Transverse colon (tissue), 4 donors: Measurements from ENCODE around the gene TNK2.

ENCODE experiments used
- CTCF ChIP-seq, 5 experiments: fragments of 200-600 bp in 3 of 5; fragments of 450-650 bp in 2 of 5; sonication (generic) in 3 of 5; IDR thresholded peaks; 1 replicate in 2 of 5; 2 replicates in 3 of 5; pipeline ENCODE4 v1.5.1; 2016 to 2017; ENCODE audit warnings: antibody characterized with exemption in 5 of 5, inconsistent platforms in 3 of 5, mild to moderate bottlenecking in 2 of 5, moderate library complexity in 1 of 5
- POLR2A ChIP-seq: fragments of 450-650 bp; IDR thresholded peaks from one replicate; pipeline ENCODE4 v1.6.1; 2016; ENCODE audit warnings: antibody characterized with exemption, mild to moderate bottlenecking, moderate library complexity
- POLR2AphosphoS5 ChIP-seq, 3 donors: sonication (generic); formaldehyde crosslinking; IDR thresholded peaks; one replicate each; pipeline ENCODE4 v1.6.1; 2016; ENCODE audit warnings: antibody characterized with exemption in 3 of 3

GRCh38 chr3:195872800-195873199 lies 35.6 kb downstream of the TNK2 start:
- TF ChIP-seq CTCF (IDR thresholded peaks at IDR 0.05) (no peak), POLR2AphosphoS5 (IDR thresholded peaks at IDR 0.05) (no peak), POLR2A (no peak)
